Small intestine (tissue), 16 donors: ENCODE measurements around the gene RECQL. TPM values are rescaled to one million over a fixed set of nuclear protein-coding genes. Genes with fewer than 3 reads are reported as not detected.

Source experiments
- DNase-seq, 2 donors: peaks; one replicate each; pipeline versions ENCODE4 v3.0.0 to v3.0.0-alpha.2; 2013
- FAIRE-seq: peaks from 2 replicates; lab custom pipeline; 2012; peaks lifted over from hg19 to GRCh38; lab: Jason Lieb, UNC
- H3K27ac ChIP-seq, 3 donors: one replicate each; pipeline ENCODE4 v1.5.1; 2013; ENCODE audit warnings: low read length in 2 of 3, mild to moderate bottlenecking in 2 of 3, control low read depth in 1 of 3, inconsistent platforms in 1 of 3, low read depth in 1 of 3, moderate library complexity in 1 of 3
- H3K27me3 ChIP-seq, 3 donors: one replicate each; pipeline ENCODE4 v1.6.1; 2013; ENCODE audit warnings: low read length in 3 of 3, inconsistent platforms in 1 of 3; ENCODE audit not compliant: control insufficient read depth in 3 of 3, insufficient read depth in 3 of 3
- H3K36me3 ChIP-seq, 3 donors: one replicate each; pipeline ENCODE4 v1.6.1; 2013; ENCODE audit warnings: low read length in 3 of 3, inconsistent platforms in 1 of 3, low read depth in 1 of 3, mild to moderate bottlenecking in 1 of 3, moderate library complexity in 1 of 3; ENCODE audit not compliant: control insufficient read depth in 3 of 3, insufficient read depth in 2 of 3
- H3K4me1 ChIP-seq, 3 donors: one replicate each; pipeline ENCODE4 v1.6.1; 2013; ENCODE audit warnings: low read length in 2 of 3, inconsistent platforms in 1 of 3, low read depth in 1 of 3, mild to moderate bottlenecking in 1 of 3, moderate library complexity in 1 of 3; ENCODE audit not compliant: control insufficient read depth in 3 of 3, insufficient read depth in 2 of 3
- H3K4me3 ChIP-seq, 3 donors: one replicate each; pipeline ENCODE4 v1.5.1; 2013; ENCODE audit warnings: low read length in 3 of 3, control low read depth in 1 of 3, inconsistent platforms in 1 of 3, low read depth in 1 of 3, mild to moderate bottlenecking in 1 of 3, moderate library complexity in 1 of 3
- H3K9me3 ChIP-seq, 2 donors: one replicate each; pipeline ENCODE4 v1.6.1; 2013; ENCODE audit warnings: low read depth in 1 of 2, low read length in 1 of 2; ENCODE audit not compliant: control insufficient read depth in 2 of 2, insufficient read depth in 1 of 2
- WGBS, 3 donors: extraction: QIAGEN DNeasy Blood & Tissue Kit; methylation state at CpG; one replicate each; pipeline ENCODE4 v1.1.7; 2013; 5-methylcytosine and 5-hydroxymethylcytosine counted together
- long read RNA-seq, 10 donors: transcript quantifications; one replicate each; lab custom pipeline, GENCODE V29; 2026
- polyA plus RNA-seq, 4 donors: library from polyadenylated mRNA; stranded (reverse) in 3 of 4; unstranded in 1 of 4; fragments of 200-250 nt in 3 of 4; fragments of 120-200 nt in 1 of 4; gene quantifications; one replicate each; pipeline versions ENCODE4 v1.2.1 to v1.2.3, GENCODE V29; 2013
- donor health status: healthy with polysubstance abuse.
- donor health status: control.
- donor health status: control.
- donor health status: Bipolar disorder and iron deficiency.
- donor health status: healthy.

The RECQL gene, protein sequence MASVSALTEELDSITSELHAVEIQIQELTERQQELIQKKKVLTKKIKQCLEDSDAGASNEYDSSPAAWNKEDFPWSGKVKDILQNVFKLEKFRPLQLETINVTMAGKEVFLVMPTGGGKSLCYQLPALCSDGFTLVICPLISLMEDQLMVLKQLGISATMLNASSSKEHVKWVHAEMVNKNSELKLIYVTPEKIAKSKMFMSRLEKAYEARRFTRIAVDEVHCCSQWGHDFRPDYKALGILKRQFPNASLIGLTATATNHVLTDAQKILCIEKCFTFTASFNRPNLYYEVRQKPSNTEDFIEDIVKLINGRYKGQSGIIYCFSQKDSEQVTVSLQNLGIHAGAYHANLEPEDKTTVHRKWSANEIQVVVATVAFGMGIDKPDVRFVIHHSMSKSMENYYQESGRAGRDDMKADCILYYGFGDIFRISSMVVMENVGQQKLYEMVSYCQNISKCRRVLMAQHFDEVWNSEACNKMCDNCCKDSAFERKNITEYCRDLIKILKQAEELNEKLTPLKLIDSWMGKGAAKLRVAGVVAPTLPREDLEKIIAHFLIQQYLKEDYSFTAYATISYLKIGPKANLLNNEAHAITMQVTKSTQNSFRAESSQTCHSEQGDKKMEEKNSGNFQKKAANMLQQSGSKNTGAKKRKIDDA
- 10 to 100 TPM in 2 of 4 donors, 1 to 10 TPM in 2; 5.7 to 18.7 (median 11.4) TPM for polyA plus RNA-seq
- long read RNA-seq, donor 1, partial matches to known transcripts = 0 of 3 reads
- long read RNA-seq, donor 1, other reads (novel, unspliced or antisense) = 0 of 3 reads
- long read RNA-seq, donor 2, partial matches to known transcripts = 0 of 2 reads
- long read RNA-seq, donor 2, other reads (novel, unspliced or antisense) = 0 of 2 reads
- long read RNA-seq, donor 3, partial matches to known transcripts = 0 of 1 reads
- long read RNA-seq, donor 3, other reads (novel, unspliced or antisense) = 0 of 1 reads
- long read RNA-seq, donor 4 = 0 reads
- long read RNA-seq, donor 5, partial matches to known transcripts = 0 of 1 reads
- long read RNA-seq, donor 5, other reads (novel, unspliced or antisense) = 0 of 1 reads
- long read RNA-seq, donor 6, partial matches to known transcripts = 0 of 1 reads
- long read RNA-seq, donor 6, other reads (novel, unspliced or antisense) = 0 of 1 reads
- long read RNA-seq, donor 7 = 0 reads
- long read RNA-seq, donor 8 = 0 reads
- long read RNA-seq, donor 9, partial matches to known transcripts = 0 of 2 reads
- long read RNA-seq, donor 9, other reads (novel, unspliced or antisense) = 0 of 2 reads
- long read RNA-seq, donor 10, partial matches to known transcripts = 0 of 5 reads
- long read RNA-seq, donor 10, other reads (novel, unspliced or antisense) = 5 of 5 reads

DNA sequence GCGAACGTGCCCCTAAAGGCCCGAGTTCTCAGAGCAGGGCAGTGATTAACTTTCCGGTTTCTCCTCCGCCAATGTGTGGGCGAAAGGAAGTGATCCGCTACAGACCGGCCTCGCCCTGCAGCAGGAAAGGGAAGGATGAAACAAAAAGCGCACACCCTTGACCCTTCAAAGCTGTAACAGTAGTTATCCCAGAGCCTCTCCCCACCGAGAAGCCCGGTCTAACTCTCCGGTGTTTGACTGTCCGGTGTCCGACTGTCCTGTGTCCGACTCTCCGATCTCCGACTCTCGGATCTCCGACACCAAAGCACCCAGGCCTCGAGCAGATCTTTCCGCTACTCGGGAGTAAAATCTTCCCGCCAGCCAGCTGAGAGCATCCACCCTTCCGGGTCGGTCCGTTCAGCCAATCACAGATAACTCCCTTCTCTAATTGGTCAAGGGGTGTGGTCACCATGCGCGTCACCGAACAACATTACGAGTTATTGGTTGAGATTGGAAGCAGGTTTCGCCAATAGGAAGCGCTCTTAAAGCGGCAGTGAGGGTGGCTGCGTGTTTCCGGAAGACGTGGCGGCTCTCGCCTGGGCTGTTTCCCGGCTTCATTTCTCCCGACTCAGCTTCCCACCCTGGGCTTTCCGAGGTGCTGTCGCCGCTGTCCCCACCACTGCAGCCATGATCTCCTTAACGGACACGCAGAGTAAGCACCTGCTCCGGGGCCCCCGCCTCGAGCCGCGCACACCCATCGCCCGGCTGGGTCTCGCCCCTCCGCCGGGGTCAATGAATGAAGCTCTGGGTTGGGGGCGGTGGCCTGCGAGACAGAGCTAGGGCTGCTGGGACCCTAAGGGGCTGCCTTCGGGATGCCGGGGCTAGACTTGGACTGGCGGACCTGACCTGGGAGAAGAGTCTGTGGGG, at the start of gene RECQL, which contains the start of gene GOLT1B:
RECQL (minus strand) TSS at position 378 of the 906 bp plus-strand sequence. CDS start 2,065 bp downstream, outside the sequence.
GOLT1B (plus strand) TSS at position 532 of the 906 bp plus-strand sequence; CDS start at position 667, 135 bp downstream.
- DNase-seq (peak; percentile 97 to 99), FAIRE-seq (no peak)
- H3K27me3 ChIP-seq = no peaks in the 10 kb centered on the region

DNA sequence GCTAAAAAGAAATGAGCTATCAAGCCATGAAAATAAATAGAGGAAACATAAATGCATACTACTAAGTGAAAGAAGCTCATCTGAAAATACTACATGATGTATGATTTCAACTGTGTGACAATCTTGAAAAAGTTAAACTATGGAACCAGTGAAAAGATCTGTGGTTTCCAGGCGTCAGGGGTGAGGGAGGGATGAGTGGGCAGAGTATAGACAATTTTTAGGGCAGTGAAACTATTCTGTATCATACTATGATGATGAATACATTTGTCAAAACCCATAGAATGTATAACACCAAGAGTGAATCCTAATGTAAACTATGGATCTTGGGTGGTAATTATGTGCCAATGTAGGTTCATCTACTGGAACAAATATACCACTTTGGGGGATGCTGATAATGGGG, 46.0 kb upstream of the RECQL start:
- Histone ChIP-seq H3K27me3 (no peaks in the 10 kb centered on the region), H3K36me3 (no peaks in the 10 kb centered on the region), H3K4me1 (no peaks in the 10 kb centered on the region), H3K27ac (no peak overlapping the region), H3K9me3 (no peaks in the 10 kb centered on the region), H3K4me3 (no peak overlapping the region)
- 57 to 77% (median 58%) methylated on average over 1 of the region's 1 CpG for WGBS, 3 donors
- DNase-seq = no peak
- no peak for FAIRE-seq

More for the DNA sequence above, at the start of gene RECQL, which contains the start of gene GOLT1B:
- WGBS, 3 donors = 0% methylated on average over 58 to 61 of the region's 61 CpGs
- Histone ChIP-seq H3K4me3 (peak within 1 kb of the TSS; percentile 82 to 98 (median 95)), H3K9me3 (no peaks in the 10 kb centered on the region), H3K27ac (peak within 1 kb of the TSS; percentile 47 to 94 (median 85)), H3K36me3 (peaks cover 0 to 4% (median 3%) of the 10 kb centered on the region in 3 donors), H3K4me1 (peaks cover 4 to 14% (median 5%) of the 10 kb centered on the region in 3 donors)

DNA sequence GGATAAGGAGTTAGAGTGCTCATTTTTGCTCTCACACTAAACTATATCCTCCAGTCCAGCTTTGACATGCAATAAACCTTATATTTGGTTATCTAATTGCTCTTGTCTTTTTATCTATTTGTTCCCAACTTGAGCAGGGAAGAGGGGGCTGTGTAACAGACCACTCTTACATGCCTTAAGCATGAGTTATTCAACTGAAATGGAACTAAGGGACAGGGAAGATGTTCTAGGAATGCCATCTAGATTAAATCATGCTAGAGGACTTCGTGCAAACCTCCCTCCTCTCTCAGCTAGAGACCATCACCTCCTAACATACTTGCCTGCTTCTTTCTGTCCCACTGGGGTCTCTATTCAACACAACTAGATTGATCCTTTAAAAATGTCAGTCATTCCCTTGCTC, 45.3 kb upstream of the RECQL start:
- no peak overlapping the region for H3K27ac ChIP-seq
- H3K36me3 ChIP-seq = no peaks in the 10 kb centered on the region
- H3K4me3 ChIP-seq = no peak overlapping the region
- WGBS, 3 donors = 0 to 11% (median 0%) methylated on average over 1 of the region's 1 CpG
- H3K27me3 ChIP-seq = no peaks in the 10 kb centered on the region
- H3K9me3 ChIP-seq = no peaks in the 10 kb centered on the region
- no peak for DNase-seq
- FAIRE-seq = no peak
- H3K4me1 ChIP-seq = no peaks in the 10 kb centered on the region

DNA sequence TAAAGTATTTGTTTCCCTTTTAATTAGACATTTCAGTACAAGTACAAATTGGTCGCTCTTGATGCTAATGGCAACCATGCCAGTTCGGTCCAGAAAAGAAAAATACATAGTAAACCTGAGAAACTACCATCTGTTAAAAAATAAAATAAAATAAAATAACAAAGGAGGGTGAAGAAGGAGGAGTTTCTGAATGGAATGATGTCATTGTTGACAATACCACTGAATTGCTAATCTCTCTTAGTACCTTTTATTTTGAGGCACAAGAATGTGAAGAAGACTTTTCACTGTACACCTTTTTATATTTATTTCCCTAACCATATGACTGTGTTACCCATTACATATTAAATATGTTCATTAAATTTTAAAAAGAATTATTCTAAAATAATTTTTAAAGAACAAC, 44.1 kb upstream of the RECQL start:
- no peaks in the 10 kb centered on the region for H3K27me3 ChIP-seq
- no peak overlapping the region for H3K4me3 ChIP-seq
- no peak overlapping the region for H3K27ac ChIP-seq
- FAIRE-seq = no peak
- no peaks in the 10 kb centered on the region for H3K9me3 ChIP-seq
- H3K4me1 ChIP-seq = no peaks in the 10 kb centered on the region
- no peak for DNase-seq
- H3K36me3 ChIP-seq = no peaks in the 10 kb centered on the region
- 79 to 90% (median 79%) methylated on average over 2 of the region's 2 CpGs for WGBS, 3 donors

DNA sequence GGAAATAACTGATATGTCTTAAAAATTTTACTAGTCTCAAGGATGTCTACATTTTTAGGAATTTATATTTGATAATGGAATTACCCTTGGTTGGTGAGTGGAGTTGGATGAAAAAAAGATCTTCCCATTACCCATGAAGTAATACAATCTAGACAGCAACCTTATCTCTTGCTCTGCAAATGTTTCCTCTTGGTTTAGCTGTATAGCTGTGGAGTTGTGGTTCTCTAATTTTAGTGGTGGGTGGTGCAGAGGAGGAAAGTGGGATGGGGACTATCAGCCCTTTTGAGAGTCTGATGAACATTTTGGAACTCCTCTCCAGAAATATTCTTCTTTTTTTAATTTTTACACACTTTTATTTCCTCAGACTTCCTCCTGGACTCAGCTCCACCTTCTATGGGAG, 41.7 kb upstream of the RECQL start:
- DNase-seq (no peak), FAIRE-seq (no peak)
- Histone ChIP-seq H3K27me3 (no peaks in the 10 kb centered on the region), H3K4me1 (no peaks in the 10 kb centered on the region), H3K27ac (no peak overlapping the region), H3K4me3 (no peak overlapping the region), H3K9me3 (no peaks in the 10 kb centered on the region), H3K36me3 (no peaks in the 10 kb centered on the region)

DNA sequence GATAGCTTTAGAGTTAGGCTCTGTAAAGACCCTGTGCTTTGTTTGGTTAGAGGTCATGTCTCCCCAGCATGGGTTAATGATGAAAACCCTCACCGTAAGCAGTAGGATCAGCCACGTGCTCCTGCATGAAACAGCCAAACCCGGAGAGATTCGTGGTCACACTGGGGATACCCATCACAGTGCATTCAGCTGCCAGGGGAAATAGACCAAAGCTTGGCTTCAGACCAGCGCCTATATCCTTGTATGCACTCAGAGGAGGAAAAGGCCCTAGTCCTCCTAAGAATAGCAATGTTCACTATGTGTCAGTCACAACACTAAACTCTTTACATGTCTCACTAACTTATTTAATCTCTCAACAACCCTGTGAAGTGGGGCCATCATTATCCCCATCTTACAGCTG, 41.0 kb upstream of the RECQL start:
- Histone ChIP-seq H3K36me3 (no peaks in the 10 kb centered on the region), H3K9me3 (no peaks in the 10 kb centered on the region), H3K27me3 (no peaks in the 10 kb centered on the region), H3K27ac (no peak overlapping the region), H3K4me1 (no peaks in the 10 kb centered on the region), H3K4me3 (no peak overlapping the region)
- DNase-seq = no peak
- FAIRE-seq = no peak
- WGBS, 3 donors = 59 to 78% (median 74%) methylated on average over 5 of the region's 5 CpGs

DNA sequence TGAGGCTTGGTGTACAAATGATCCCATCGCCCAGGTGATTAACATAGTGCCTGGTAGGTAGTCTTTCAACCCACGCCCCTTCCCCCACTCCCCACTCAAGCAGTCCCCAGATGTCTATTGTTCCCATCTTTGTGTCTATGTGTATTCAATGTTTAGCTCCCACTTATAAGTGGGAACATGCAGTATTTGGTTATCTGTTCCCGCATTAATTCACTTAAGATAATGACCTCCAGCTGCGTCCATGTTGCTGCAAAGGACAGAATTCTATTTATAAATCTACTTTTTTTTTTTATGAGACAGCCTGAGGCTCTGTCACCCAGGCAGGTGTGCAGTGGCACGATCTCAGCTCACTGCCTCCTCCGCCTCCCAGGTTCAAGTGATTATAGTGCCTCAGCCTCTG, 40.3 kb upstream of the RECQL start:
- H3K9me3 ChIP-seq = no peaks in the 10 kb centered on the region
- no peak overlapping the region for H3K4me3 ChIP-seq
- H3K27me3 ChIP-seq = no peaks in the 10 kb centered on the region
- H3K27ac ChIP-seq = no peak overlapping the region
- H3K4me1 ChIP-seq = no peaks in the 10 kb centered on the region
- DNase-seq = no peak
- whole genome bisulfite sequencing, 3 donors = 74 to 78% (median 74%) methylated on average over 6 of the region's 6 CpGs
- no peak for FAIRE-seq
- H3K36me3 ChIP-seq = no peaks in the 10 kb centered on the region
